ENCODE measurements around the gene ALDOA. TPM values are rescaled to one million over a fixed set of nuclear protein-coding genes. Genes with fewer than 3 reads are reported as not detected.
"Not testable (repeated sequence)": the region's sequence is repeated elsewhere in the genome, so short reads cannot be mapped to it uniquely, and the experiment has no call there.

ALDOA gene
- total RNA-seq, 3 donors from 2014 or later (not counting 1 experiment from before 2014, with no cell fraction given), result 412 to 544 (median 490) TPM

- H3K27ac ChIP-seq (ENCODE audit: low read length), result no peak overlapping the region
- no peaks in the 10 kb centered on the region for H3K4me1 ChIP-seq (ENCODE audit: control insufficient read depth, insufficient read depth, low read length)
- Mint-ChIP-seq H3K4me1 (peaks cover 3 to 8% of the 10 kb centered on the region in 2 donors), H3K27me3 (ENCODE audit: low read depth in 2 of 2) (no peaks in the 10 kb centered on the region), H3K9me3 (no peaks in the 10 kb centered on the region), H3K27ac (no peak overlapping the region), H3K36me3 (peaks cover 7% of the 10 kb centered on the region), H3K4me3 (no peak overlapping the region)
- 97% methylated on average over 9 of the region's 11 CpGs for WGBS (ENCODE audit: insufficient coverage)
- intact Hi-C loops (cut with micrococcal nuclease), result no loop called here
- H3K36me3 ChIP-seq (ENCODE audit: control insufficient read depth, insufficient read depth, low read length), result peaks cover 17% of the 10 kb centered on the region
- TF ChIP-seq, protein P1, sequence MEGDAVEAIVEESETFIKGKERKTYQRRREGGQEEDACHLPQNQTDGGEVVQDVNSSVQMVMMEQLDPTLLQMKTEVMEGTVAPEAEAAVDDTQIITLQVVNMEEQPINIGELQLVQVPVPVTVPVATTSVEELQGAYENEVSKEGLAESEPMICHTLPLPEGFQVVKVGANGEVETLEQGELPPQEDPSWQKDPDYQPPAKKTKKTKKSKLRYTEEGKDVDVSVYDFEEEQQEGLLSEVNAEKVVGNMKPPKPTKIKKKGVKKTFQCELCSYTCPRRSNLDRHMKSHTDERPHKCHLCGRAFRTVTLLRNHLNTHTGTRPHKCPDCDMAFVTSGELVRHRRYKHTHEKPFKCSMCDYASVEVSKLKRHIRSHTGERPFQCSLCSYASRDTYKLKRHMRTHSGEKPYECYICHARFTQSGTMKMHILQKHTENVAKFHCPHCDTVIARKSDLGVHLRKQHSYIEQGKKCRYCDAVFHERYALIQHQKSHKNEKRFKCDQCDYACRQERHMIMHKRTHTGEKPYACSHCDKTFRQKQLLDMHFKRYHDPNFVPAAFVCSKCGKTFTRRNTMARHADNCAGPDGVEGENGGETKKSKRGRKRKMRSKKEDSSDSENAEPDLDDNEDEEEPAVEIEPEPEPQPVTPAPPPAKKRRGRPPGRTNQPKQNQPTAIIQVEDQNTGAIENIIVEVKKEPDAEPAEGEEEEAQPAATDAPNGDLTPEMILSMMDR (IDR thresholded peaks at IDR 0.05), result no peak
- H3K27me3 ChIP-seq (ENCODE audit: control insufficient read depth, insufficient read depth, low read length), result no peaks in the 10 kb centered on the region
- no peaks in the 10 kb centered on the region for H3K9me3 ChIP-seq (ENCODE audit: control insufficient read depth, insufficient read depth, low read length)
- DNase-seq (no peak), ATAC-seq (no peak)
- H3K4me3 ChIP-seq (ENCODE audit: low read length), result no peak overlapping the region
These were observed 48.9 kb downstream of the ALDOA start for GRCh38 chr16:30114411-30114810.

DNA sequence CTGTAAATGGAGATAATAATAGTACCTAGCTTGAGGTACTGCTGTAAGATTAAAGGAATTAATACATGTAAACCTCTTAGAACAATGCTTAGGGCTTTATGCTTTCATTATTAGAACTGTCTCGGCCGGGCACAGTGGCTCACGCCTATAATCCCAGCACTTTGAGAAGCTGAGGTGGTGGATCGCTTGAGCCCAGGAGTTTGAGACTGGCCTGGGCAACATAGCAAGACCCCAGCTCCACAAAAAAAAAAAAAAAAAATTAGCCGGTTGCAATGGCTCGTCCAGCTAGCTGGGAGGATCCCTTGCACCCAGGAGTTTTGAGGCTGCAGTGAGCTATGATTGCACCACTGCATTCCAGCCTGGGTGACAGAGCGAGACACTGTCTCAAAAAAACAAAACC, 49.3 kb downstream of the ALDOA start:
- H3K9me3 Mint-ChIP-seq; H3K4me3 Mint-ChIP-seq; intact Hi-C loops (cut with micrococcal nuclease); H3K27me3 ChIP-seq (ENCODE audit: control insufficient read depth, insufficient read depth, low read length); H3K27me3 Mint-ChIP-seq (ENCODE audit: low read depth in 2 of 2); H3K4me3 ChIP-seq (ENCODE audit: low read length); H3K36me3 Mint-ChIP-seq; H3K27ac ChIP-seq (ENCODE audit: low read length); ATAC-seq; H3K27ac Mint-ChIP-seq; H3K4me1 ChIP-seq (ENCODE audit: control insufficient read depth, insufficient read depth, low read length); H3K9me3 ChIP-seq (ENCODE audit: control insufficient read depth, insufficient read depth, low read length); DNase-seq: not testable (repeated sequence)
- peaks cover 17% of the 10 kb centered on the region for H3K36me3 ChIP-seq (ENCODE audit: control insufficient read depth, insufficient read depth, low read length)
- WGBS (ENCODE audit: insufficient coverage), result 89% methylated on average over 7 of the region's 7 CpGs
- peaks cover 7 to 13% of the 10 kb centered on the region in 2 donors for H3K4me1 Mint-ChIP-seq

DNA sequence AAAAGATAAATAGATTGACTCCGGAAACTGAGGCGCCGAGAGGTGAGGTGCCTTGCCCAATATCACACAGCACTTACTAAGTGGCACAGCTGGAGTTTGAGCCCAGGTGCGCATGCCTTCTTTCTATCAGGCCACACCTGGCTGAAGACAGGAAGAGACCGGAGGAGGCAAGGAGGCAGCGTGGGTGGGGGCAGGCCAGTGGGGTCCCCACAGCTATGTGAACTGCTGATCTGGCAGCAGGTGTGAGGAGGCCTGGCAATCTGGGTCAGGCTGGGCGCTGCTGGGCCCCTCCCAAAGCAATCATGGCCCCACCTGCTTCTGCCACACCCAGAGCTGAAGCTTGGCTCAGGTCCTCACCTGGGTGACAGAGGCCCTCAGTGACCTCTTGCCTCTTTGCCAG, 49.7 kb downstream of the ALDOA start:
- TF ChIP-seq, protein P1 (IDR thresholded peaks at IDR 0.05), result no peak
- Histone ChIP-seq H3K9me3 (ENCODE audit: control insufficient read depth, insufficient read depth, low read length) (no peaks in the 10 kb centered on the region), H3K27ac (ENCODE audit: low read length) (no peak overlapping the region), H3K27me3 (ENCODE audit: control insufficient read depth, insufficient read depth, low read length) (no peaks in the 10 kb centered on the region), H3K4me3 (ENCODE audit: low read length) (no peak overlapping the region), H3K4me1 (ENCODE audit: control insufficient read depth, insufficient read depth, low read length) (peaks cover 6% of the 10 kb centered on the region), H3K36me3 (ENCODE audit: control insufficient read depth, insufficient read depth, low read length) (peaks cover 17% of the 10 kb centered on the region)
- H3K4me3 Mint-ChIP-seq, result no peak overlapping the region
- H3K27me3 Mint-ChIP-seq (ENCODE audit: low read depth in 2 of 2), result no peaks in the 10 kb centered on the region
- WGBS (ENCODE audit: insufficient coverage), result 80% methylated on average over 7 of the region's 7 CpGs
- DNase-seq, result peak in 1 of 2 donors; percentile 46
- peaks cover 11 to 17% of the 10 kb centered on the region in 2 donors for H3K4me1 Mint-ChIP-seq
- no peak for ATAC-seq
- H3K27ac Mint-ChIP-seq, result no peak overlapping the region
- no peaks in the 10 kb centered on the region for H3K9me3 Mint-ChIP-seq
- intact Hi-C loops (cut with micrococcal nuclease), result no loop called here
- H3K36me3 Mint-ChIP-seq, result peaks cover 7% of the 10 kb centered on the region

GRCh38 chr16:30116291-30117207, 51.0 kb downstream of the ALDOA start:
- Mint-ChIP-seq H3K4me1 (peaks cover 19 to 25% of the 10 kb centered on the region in 2 donors), H3K9me3 (no peaks in the 10 kb centered on the region), H3K4me3 (no peak overlapping the region), H3K27ac (no peak overlapping the region), H3K36me3 (no peaks in the 10 kb centered on the region), H3K27me3 (ENCODE audit: low read depth in 2 of 2) (no peaks in the 10 kb centered on the region)
- Histone ChIP-seq H3K27ac (ENCODE audit: low read length) (no peak overlapping the region), H3K36me3 (ENCODE audit: control insufficient read depth, insufficient read depth, low read length) (peaks cover 15% of the 10 kb centered on the region), H3K27me3 (ENCODE audit: control insufficient read depth, insufficient read depth, low read length) (no peaks in the 10 kb centered on the region), H3K4me3 (ENCODE audit: low read length) (no peak overlapping the region), H3K9me3 (ENCODE audit: control insufficient read depth, insufficient read depth, low read length) (no peaks in the 10 kb centered on the region), H3K4me1 (ENCODE audit: control insufficient read depth, insufficient read depth, low read length) (peaks cover 14% of the 10 kb centered on the region)
- no peak for ATAC-seq
- 97% methylated on average over 15 of the region's 16 CpGs for WGBS (ENCODE audit: insufficient coverage)
- DNase-seq, result no peak
- TF ChIP-seq, protein P1 (IDR thresholded peaks at IDR 0.05), result no peak
- intact Hi-C loops (cut with micrococcal nuclease), result no loop called here
